Measurements from ENCODE around the gene DPH5.
"Not testable (repeated sequence)": the region's sequence is repeated elsewhere in the genome, so short reads cannot be mapped to it uniquely, and the experiment has no call there.

DNA sequence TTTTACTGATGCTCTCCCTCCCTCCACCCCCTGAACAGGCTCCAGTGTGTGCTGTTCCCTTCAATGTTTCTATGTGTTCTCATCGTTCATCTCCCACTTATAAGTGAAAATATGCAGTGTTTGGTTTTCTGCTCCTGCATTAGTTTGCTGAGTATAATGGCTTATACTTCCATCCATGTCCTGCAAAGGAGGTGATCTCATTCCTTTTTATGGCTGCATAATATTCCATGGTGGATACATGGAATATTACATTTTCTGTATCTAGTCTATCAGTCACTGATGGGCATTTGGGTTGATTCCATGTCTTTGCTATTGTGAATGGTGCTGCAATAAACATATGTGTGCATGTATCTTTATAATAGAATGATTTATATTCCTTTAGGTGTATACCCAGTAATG is 41.4 kb upstream of the DPH5 start:
- not testable (repeated sequence) for TF ChIP-seq POLR2A (IDR thresholded peaks at IDR 0.05; ENCODE audit: low read length); GATA1 (IDR thresholded peaks at IDR 0.05; ENCODE audit: low read depth, low read length)
